Stimulated activated CD4-positive, alpha-beta T cell treated with anti-CD3 and anti-CD28 coated beads, Interleukin-15, amount 100 ng/mL, for 48 hours (primary cell): Measurements from ENCODE around the gene DGKD.

Experiments
- DNase-seq, 2 donors: peaks; one replicate each; pipeline ENCODE4 v3.0.0-alpha.2; 2020; ENCODE audit warnings: low read depth in 2 of 2

Gene DGKD

DNA sequence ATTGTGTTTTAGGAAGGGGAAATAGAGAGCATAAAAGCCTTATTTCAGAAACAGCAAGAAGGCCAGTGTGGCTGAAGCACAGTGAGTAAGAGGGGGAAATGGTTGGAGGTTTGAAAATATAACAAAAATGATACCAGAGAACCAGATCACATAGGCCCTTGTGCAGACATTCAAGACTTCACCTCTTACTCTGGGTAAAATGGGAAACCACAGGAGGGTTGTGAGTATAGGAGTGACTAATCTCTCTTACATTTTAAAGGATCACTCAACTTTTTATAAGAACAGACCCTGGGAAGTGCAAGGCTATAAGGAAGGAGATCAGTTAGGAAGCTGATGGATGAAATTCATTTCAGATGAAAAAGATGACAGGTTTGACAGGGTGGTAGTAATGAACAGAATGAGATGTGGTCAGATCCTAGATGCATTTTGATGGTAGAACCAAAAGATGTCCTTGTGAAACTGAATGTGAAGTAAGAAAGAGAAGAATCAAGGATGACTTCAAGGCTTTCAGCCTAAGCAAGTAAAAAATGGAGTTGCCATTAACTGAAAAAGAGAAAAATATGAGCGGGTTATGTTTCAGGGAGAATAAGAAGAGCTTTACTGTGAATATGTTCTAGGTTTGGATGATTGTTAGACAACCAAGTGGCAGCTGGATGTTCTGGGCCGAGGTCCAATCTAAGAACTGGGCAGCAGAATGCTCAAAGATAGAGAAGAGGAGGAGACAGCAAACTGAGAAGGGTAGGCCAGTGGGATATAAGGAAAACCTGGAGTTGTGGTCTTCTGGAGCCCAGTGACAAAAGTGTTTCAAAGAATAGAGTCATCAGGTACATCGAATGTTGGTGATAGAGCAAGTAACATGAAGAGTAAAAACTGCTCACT lies 147.1 kb downstream of the DGKD start:
- no peak for DNase-seq

DNA sequence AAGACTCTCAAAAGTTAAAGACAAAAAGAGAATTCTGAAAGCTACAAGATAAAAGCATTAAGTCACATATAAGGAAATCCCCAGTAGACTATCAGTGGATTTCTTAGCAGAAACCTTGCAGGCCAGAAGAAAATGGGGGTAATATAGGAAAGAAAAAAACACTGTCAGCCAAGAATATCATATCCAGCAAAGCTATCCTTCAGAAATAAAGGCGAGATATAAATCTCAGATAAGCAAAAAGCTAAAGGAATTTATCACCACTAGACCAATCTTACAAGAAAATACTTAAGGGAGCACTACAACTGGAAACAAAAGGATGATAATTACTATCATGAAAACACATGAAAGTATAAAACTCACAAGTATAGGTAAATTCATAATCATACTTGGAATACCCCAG lies 149.2 kb downstream of the DGKD start:
- DNase-seq: no peak

DNA sequence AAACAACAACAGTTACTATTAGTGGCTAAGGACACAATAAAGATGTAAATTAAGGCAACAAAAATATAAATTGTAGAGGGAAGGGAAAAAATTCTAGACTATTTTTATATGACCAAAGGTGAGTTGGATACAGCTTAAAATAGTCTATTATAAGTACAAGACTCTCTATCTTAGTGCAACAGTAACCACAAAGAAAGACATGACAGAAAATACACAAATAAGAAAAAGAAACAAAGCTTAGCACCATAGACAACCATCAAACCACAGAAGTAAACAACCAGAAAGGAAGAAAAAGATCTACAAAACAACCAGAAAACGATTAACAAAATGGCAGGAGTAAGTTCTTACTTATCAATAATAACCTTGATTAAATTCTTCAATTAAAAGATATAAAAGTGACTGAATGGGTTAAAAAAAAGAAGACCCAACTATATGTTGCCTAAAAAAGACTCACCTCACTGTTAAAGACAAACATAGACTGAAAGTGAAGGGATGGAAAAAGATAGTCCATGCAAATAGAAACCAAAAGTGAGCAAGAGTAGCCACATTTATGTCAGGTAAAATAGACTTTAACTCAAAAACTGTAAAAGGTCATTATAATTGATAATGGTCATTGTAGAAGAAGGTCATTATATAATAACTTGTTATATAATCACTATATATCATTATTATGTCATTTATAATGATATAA lies 149.8 kb downstream of the DGKD start:
- DNase-seq: no peak

DNA sequence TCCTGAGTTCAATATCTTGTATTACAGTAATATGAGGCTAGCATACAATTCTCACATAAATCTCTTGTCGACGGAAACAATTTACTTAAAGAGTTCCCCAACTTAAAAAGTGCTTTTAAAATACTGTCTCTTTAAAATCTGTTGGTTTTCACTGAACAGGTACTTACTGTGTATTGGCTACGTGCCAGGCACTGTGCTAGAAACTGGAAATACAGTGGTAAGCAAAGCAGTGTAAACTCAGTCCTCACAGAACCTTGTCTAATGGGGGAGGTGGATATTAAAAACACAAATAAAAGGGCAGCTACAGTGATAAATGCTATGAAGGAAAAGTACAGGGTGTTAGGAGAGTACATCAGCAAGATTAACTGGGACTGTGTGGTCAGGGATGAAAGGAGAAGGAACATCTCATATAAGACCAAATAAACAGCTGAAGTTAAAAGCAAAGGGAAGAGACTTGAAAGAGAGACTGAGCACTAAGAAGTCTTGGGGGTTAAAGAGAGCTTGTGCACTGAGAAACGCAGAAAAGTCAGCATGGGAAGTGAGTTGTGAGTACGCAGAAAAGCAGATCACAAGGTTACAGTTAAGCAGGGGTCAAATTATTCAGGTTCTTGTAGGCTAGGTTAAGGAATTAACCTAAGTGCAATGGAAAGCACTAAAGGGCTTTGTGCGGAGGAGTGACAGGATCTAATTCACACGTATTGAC lies 159.8 kb downstream of the DGKD start:
- DNase-seq: no peak

DNA sequence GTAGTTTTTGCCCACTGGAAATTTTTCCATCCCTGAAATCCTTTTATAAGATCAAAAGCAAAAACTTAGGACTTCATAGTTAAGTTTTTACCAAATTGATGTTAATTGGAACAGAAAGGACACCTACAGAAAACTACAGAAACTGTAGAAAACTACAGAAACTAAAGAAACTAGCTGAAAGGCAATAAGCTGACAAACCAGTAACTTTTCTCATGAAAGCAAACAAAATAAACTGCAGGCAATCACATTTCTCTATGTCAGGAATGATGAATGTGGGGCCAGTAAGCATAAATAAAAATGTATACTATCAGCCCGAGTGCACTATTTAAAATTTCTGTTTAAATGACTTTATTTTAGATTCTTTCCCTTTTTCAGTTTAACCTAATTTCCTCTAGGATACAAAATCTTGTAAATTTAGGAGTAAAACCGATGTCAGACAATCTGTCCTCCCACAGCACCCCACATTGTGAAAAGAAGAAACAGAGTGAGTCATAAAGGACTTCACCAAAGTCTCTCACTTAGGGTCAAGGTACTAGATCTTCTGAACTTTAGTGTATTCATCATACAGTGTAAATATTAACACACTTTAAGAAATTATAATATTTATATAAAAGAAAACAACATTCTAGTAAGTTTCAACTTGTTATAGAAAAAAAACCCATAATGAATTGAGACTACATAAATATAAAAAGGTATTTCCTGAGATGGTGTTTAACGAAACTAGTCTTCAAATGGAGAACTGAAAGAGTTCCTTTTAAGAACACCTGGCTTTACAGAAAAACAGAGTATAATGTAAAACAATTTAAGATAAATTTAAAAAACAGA lies 165.7 kb downstream of the DGKD start:
- no peak for DNase-seq
